Measurements from ENCODE around the gene CYP27A1. TPM values are rescaled to one million over a fixed set of nuclear protein-coding genes. Genes with fewer than 3 reads are reported as not detected.

Gene CYP27A1
- total RNA-seq, 1 donor from 2014 or later, result 16.8 TPM

DNA sequence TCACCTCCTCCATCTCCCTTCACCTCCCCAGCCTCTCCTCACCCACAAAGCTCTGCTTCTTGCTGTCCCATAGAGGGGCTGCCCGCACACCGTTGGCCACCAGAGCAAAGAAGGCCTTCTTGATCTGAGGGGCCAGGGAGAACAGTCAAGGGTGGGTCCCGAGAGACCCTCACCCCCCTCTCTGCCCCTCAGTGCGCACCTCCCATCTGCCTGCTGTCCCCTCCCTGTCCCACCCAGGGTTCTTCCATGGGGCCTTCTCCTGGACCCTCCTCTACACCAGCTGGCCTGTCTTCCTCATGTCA is 46.5 kb downstream of the CYP27A1 start:
- Mint-ChIP-seq H3K9me3 (no peaks in the 10 kb centered on the region), H3K4me3 (no peak overlapping the region), H3K27ac (no peak overlapping the region), H3K4me1 (no peaks in the 10 kb centered on the region), H3K27me3 (ENCODE audit: low read depth) (peaks cover 17% of the 10 kb centered on the region), H3K36me3 (no peaks in the 10 kb centered on the region)
- TF ChIP-seq CTCF (IDR thresholded peaks at IDR 0.05; ENCODE audit: unreplicated experiment), result no peak
- DNase-seq (ENCODE audit: low spot score in 2 of 2, unreplicated experiment in 2 of 2), result no peak

DNA sequence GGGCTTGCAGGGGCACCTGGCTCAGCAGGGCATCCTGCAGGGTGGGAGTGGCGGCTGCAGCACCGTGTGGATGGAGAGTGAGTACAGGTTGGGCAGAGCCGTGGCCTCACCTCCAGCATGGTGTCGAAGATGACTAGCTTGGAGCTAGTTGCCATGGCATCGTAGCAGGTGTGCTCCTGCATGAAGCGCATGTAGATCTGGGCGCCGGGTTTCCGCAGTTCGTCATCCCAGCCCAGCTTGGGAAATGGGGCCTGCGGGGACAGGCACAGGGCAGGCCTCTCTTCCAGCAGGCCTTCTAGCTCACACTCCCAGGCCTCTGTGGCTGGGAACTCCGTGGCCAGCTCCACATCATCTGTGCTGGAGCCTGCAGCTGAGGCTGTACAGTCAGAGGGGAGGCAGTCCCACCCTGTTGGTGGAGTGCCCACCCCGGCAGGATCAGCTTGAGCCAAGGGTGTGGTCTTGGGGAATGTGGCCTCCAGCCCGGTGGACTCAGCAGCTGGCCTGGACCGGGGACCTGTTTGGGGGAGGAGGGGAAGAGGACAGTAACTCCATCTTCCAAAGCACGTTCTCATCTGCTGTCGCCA is 48.0 kb downstream of the CYP27A1 start:
- H3K36me3 Mint-ChIP-seq, result no peaks in the 10 kb centered on the region

DNA sequence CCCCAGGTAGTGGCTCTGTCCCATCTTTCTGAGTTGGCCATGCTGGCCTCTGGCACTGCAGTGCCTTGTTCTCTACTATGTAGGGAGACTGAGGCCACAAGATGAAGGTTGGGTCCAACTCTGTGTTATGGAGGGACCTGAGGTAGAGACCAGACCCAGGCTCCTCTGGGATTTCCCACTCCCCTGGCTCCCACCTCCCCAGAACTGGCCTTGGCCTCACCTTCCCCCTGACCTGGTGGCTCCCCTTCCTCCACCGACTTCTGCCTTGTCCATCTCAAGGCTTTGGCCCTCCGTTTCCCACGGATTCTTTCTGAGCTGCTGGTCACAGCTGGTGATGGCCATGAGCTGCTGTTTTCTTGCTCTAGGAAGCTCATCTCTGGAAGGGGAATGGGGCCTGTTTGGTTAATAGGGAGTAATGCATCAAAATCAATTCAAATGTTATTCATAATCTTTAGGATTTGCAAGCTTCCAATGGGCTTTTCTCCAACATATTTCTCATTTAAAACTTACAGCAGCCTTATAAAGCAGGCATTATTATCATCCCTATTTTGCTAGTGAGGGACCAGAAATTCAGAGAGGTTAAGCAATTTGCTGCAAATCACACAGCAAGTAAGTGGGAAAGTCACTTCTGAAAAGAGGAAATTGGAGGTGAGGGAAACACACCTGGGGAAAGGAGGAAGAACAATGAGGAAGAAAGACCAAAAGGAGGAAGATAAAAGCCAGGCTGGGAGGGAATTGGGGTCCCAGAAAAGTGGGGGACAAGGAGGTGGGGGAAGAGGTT is 48.8 kb downstream of the CYP27A1 start:
- Mint-ChIP-seq H3K4me3 (no peak overlapping the region), H3K27me3 (ENCODE audit: low read depth) (peaks cover 20% of the 10 kb centered on the region), H3K27ac (no peak overlapping the region), H3K9me3 (no peaks in the 10 kb centered on the region), H3K4me1 (peaks cover 7% of the 10 kb centered on the region), H3K36me3 (no peaks in the 10 kb centered on the region)
- no peak for DNase-seq (ENCODE audit: low spot score in 2 of 2, unreplicated experiment in 2 of 2)
- TF ChIP-seq CTCF (IDR thresholded peaks at IDR 0.05; ENCODE audit: unreplicated experiment), result no peak

More for the DNA sequence above, 48.0 kb downstream of the CYP27A1 start:
- no peak overlapping the region for H3K4me3 Mint-ChIP-seq
- H3K4me1 Mint-ChIP-seq, result peaks cover 5% of the 10 kb centered on the region
- no peak overlapping the region for H3K27ac Mint-ChIP-seq
- no peak for DNase-seq (ENCODE audit: low spot score in 2 of 2, unreplicated experiment in 2 of 2)
- H3K27me3 Mint-ChIP-seq (ENCODE audit: low read depth), result peaks cover 20% of the 10 kb centered on the region
- TF ChIP-seq CTCF (IDR thresholded peaks at IDR 0.05; ENCODE audit: unreplicated experiment), result no peak
- H3K9me3 Mint-ChIP-seq, result no peaks in the 10 kb centered on the region

- H3K4me3 Mint-ChIP-seq, result no peak within 1 kb of the TSS
These were observed 49.5 kb downstream of the CYP27A1 start, which contains the start of gene PRKAG3 for GRCh38 chr2:218831378-218831990. TSS of gene PRKAG3 (minus strand) at chr2:218831803.

GRCh38 chr2:218832081-218832480 is 50.1 kb downstream of the CYP27A1 start:
- DNase-seq (ENCODE audit: low spot score in 2 of 2, unreplicated experiment in 2 of 2), result no peak
- no peak overlapping the region for H3K27ac Mint-ChIP-seq
- H3K27me3 Mint-ChIP-seq (ENCODE audit: low read depth), result peaks cover 19% of the 10 kb centered on the region
- H3K36me3 Mint-ChIP-seq, result no peaks in the 10 kb centered on the region
- H3K4me1 Mint-ChIP-seq, result peaks cover 7% of the 10 kb centered on the region
- H3K9me3 Mint-ChIP-seq, result peaks cover 3% of the 10 kb centered on the region
- no peak for TF ChIP-seq CTCF (IDR thresholded peaks at IDR 0.05; ENCODE audit: unreplicated experiment)
- no peak overlapping the region for H3K4me3 Mint-ChIP-seq

More at GRCh38 chr2:218831378-218831990, 49.5 kb downstream of the CYP27A1 start, which contains the start of gene PRKAG3:
- Mint-ChIP-seq H3K27me3 (ENCODE audit: low read depth) (peaks cover 20% of the 10 kb centered on the region), H3K36me3 (no peaks in the 10 kb centered on the region), H3K27ac (no peak within 1 kb of the TSS), H3K4me1 (peaks cover 7% of the 10 kb centered on the region), H3K9me3 (no peaks in the 10 kb centered on the region)
- TF ChIP-seq CTCF (IDR thresholded peaks at IDR 0.05; ENCODE audit: unreplicated experiment), result no peak
- no peak for DNase-seq (ENCODE audit: low spot score in 2 of 2, unreplicated experiment in 2 of 2)
